OCI-LY3 (cell line): ENCODE measurements around the gene LRRC57.

ENCODE experiments used
- EZH2phosphoT487 ChIP-seq: fragments of 200-600 bp; shearing (Covaris generic); IDR thresholded peaks from 2 replicates; pipeline ENCODE4 v1.6.1; 2018; ENCODE audit warnings: antibody characterized with exemption, mixed run types, low read depth
- TF ChIP-seq, protein P1 (sequence below): fragments of 200-600, 300-600 bp; sonication (generic); IDR thresholded peaks from 2 replicates; pipeline ENCODE4 v1.5.1; 2014; ENCODE audit warnings: antibody characterized with exemption, low read length, low read depth

DNA sequence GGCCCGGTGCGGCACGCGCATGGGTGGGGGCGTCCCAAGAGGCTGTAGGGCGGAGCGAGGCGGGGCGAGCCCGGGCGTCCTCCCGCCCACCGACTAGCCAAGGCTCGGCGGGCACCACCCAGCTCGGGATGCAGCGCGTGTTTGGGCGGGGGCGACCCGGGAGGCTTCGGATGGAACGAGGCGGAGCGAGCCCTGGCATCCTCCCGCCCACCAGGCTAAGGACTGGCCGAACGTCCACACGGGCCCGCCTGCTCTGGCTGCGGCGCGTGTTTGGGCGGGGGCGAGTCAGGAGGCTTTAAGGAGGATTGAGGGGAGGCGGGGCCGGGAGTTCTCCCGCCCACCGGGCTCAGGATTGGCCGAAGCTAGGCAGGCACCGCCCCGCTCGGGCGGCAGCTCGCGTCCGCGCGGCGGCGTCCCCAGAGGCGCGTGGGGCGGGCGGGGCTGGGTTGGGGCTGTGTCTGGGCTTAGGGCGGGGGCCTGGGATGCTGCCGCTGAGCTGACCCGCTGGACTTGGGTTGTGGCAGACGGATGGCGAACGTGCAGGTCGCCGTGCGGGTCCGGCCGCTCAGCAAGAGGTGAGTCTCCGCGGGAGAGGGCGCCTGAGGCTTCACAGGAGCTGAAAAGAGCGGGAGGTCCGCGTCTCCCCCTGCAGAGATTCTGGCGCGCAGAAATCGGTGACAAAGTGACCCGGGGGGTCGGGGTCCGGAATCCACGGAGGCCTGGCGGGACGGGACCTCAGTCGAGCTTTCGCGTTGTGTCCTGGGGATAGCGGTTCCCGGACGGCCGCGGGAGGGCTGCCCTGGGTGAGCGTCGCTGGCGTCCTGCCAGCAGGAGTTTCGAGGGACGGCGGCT is 26.8 kb upstream of the LRRC57 start, which contains the start of gene STARD9:
- TF ChIP-seq, protein P1, sequence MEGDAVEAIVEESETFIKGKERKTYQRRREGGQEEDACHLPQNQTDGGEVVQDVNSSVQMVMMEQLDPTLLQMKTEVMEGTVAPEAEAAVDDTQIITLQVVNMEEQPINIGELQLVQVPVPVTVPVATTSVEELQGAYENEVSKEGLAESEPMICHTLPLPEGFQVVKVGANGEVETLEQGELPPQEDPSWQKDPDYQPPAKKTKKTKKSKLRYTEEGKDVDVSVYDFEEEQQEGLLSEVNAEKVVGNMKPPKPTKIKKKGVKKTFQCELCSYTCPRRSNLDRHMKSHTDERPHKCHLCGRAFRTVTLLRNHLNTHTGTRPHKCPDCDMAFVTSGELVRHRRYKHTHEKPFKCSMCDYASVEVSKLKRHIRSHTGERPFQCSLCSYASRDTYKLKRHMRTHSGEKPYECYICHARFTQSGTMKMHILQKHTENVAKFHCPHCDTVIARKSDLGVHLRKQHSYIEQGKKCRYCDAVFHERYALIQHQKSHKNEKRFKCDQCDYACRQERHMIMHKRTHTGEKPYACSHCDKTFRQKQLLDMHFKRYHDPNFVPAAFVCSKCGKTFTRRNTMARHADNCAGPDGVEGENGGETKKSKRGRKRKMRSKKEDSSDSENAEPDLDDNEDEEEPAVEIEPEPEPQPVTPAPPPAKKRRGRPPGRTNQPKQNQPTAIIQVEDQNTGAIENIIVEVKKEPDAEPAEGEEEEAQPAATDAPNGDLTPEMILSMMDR, result no peak
- TF ChIP-seq EZH2phosphoT487, result no peak
